Panc1 (cell line): Measurements from ENCODE around the gene WFDC8. TPM values are rescaled to one million over a fixed set of nuclear protein-coding genes. Genes with fewer than 3 reads are reported as not detected.

Experiments used
- ATAC-seq: fragments of 200-7000 bp; cut with Tn5 transposase; 2 replicates; pipeline ENCODE4 v1.9.1; 2020; ENCODE audit warnings: mild to moderate bottlenecking, moderate library complexity
- BruUV-seq: library from RNA; stranded (reverse); fragments of 400-500 nt; replicated peaks from 2 replicates; lab custom pipeline; 2021; lab: Mats Ljungman, UMichigan
- CTCF ChIA-PET: fragments of 300-600 bp; sonication (Branson Sonifier 250); formaldehyde crosslinking; loops from one replicate; lab custom pipeline; 2022; ENCODE audit warnings: antibody characterized with exemption; lab: Charles Lee
- POLR2A ChIA-PET: fragments of 300-600 bp; sonication (Branson Sonifier 250); formaldehyde crosslinking; loops from one replicate; lab custom pipeline; 2022; ENCODE audit warnings: antibody characterized with exemption; lab: Charles Lee
- DNase-seq: peaks from one replicate; pipeline ENCODE4 v3.0.0-alpha.2; 2010; ENCODE audit warnings: low read depth, low spot score
- H3K27ac ChIP-seq: 2 replicates; pipeline ENCODE4 v1.5.1; 2011; ENCODE audit warnings: mild to moderate bottlenecking, low read length, inconsistent platforms
- H3K27me3 ChIP-seq: fragments of 200-500 bp; sonication (Bioruptor generic); 2 replicates; pipeline ENCODE4 v1.6.0; 2014; ENCODE audit warnings: low read length, inconsistent platforms; ENCODE audit not compliant: control insufficient read depth, insufficient read depth
- H3K36me3 ChIP-seq: fragments of 200-500 bp; sonication (Bioruptor generic); 2 replicates; pipeline ENCODE4 v1.5.1; 2014; ENCODE audit warnings: inconsistent platforms, mild to moderate bottlenecking, low read length, moderate library complexity; ENCODE audit not compliant: control insufficient read depth, insufficient read depth
- H3K4me1 ChIP-seq: 2 replicates; pipeline ENCODE4 v1.5.1; 2011; ENCODE audit warnings: inconsistent platforms, mild to moderate bottlenecking, low read length, moderate library complexity; ENCODE audit not compliant: control insufficient read depth, insufficient read depth
- H3K4me3 ChIP-seq, 2 experiments: 2 replicates each; pipeline ENCODE4 v1.5.1; 2011 to 2012; ENCODE audit warnings: low read depth in 2 of 2, low read length in 2 of 2, mild to moderate bottlenecking in 2 of 2, inconsistent platforms in 1 of 2, moderate library complexity in 1 of 2
- H3K9me3 ChIP-seq: fragments of 200-500 bp; sonication (Bioruptor generic); 2 replicates; pipeline ENCODE4 v1.5.1; 2014; ENCODE audit warnings: low read depth, mild to moderate bottlenecking, inconsistent platforms, low read length, moderate library complexity; ENCODE audit not compliant: control insufficient read depth, insufficient read depth
- CTCF ChIP-seq: fragments of 450-650 bp; IDR thresholded peaks from 2 replicates; pipeline ENCODE4 v1.5.1; 2017; ENCODE audit warnings: mild to moderate bottlenecking
- POLR2AphosphoS5 ChIP-seq: IDR thresholded peaks from 2 replicates; pipeline ENCODE4 v1.6.1; 2012; ENCODE audit warnings: mild to moderate bottlenecking, low read depth, low read length, moderate library complexity
- REST ChIP-seq, 2 experiments: IDR thresholded peaks; 2 replicates each; pipeline ENCODE4 v1.6.1; 2011 to 2012; ENCODE audit warnings: low read depth in 2 of 2, control low read depth in 1 of 2, low read length in 1 of 2, mild to moderate bottlenecking in 1 of 2, moderate library complexity in 1 of 2; ENCODE audit not compliant: insufficient read depth in 1 of 2
- SIN3A ChIP-seq: IDR thresholded peaks from 2 replicates; pipeline ENCODE4 v1.6.1; 2012; ENCODE audit warnings: low read depth, mild to moderate bottlenecking, low read length, moderate library complexity, borderline replicate concordance; ENCODE audit not compliant: insufficient read depth
- TCF7L2 ChIP-seq: IDR thresholded peaks from 2 replicates; pipeline ENCODE4 v1.6.1; 2011; ENCODE audit warnings: mild to moderate bottlenecking, low read depth, low read length, inconsistent platforms
- in situ Hi-C: cut with HindIII; loops from 2 replicates; pipeline ENCODE4 v1.10.0; 2016; ENCODE audit warnings: low sequenced_read_pairs, low pct_unique_long_range_greater_than_20kb
- intact Hi-C: fragments of 100-400 bp; cut with micrococcal nuclease; formaldehyde crosslinking; loops from one replicate; pipeline ENCODE4 v1.10.0; 2022; ENCODE audit not compliant: unreplicated experiment
- total RNA-seq: library from RNA; stranded (reverse); gene quantifications from one replicate; pipeline ENCODE4 v1.2.1, GENCODE V29; 2021; ENCODE audit not compliant: unreplicated experiment

WFDC8 gene
- total RNA-seq, 1 experiment from 2014 or later = not detected

DNA sequence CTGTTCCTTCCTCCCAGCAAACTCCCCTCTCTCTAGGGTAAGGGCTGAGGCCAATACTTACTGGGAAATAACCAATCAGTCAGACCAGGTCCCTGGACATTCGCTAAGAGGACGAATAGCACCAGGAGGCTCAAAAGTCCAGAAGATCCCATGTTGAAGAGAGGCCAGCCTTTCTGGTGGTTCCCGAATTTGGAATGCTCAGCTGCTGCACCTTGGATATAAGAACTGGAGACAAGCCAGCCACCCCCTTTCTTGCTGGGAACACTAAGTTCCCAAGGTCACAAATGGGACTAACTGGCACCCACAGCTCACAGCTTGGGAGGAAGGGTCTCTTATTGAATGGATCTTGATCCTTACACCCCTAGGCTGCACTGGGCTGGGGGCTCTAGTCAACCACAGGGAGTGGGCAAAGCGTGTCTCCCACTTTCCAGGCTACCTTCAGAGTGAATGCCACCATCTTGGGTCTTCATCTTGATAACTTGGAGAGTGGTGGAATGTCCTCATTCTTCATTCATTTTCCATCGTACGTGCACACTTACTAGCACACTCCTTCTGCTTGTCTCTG, 31.8 kb downstream of the WFDC8 start, which contains the start of gene EPPIN:
TSS of gene EPPIN (minus strand) at position 196 of the 565 bp plus-strand sequence. CDS start at position 152, 44 bp downstream.
- DNase-seq (no peak), ATAC-seq (no peak)
- Histone ChIP-seq H3K27me3 (peaks cover 11% of the 10 kb centered on the region; the same call in 1 of the 2 replicates), H3K4me1 (no peaks in the 10 kb centered on the region), H3K4me3 (no peak within 1 kb of the TSS), H3K27ac (no peak within 1 kb of the TSS), H3K9me3 (no peaks in the 10 kb centered on the region), H3K36me3 (no peaks in the 10 kb centered on the region)
- in situ Hi-C loops (no loop called here), intact Hi-C loops (no loop called here)
- TF ChIP-seq REST (IDR thresholded peaks at IDR 0.05; ENCODE audit: insufficient read depth in 1 of 2, low read depth in 2 of 2, low read length in 1 of 2) (no peak), SIN3A (no peak), POLR2AphosphoS5 (no peak), CTCF (no peak), TCF7L2 (no peak)
- ChIA-PET POLR2A (no interaction called here), CTCF (no interaction called here)
- BruUV-seq = no TSS peak

GRCh38 chr20:45545754-45546453, 33.2 kb downstream of the WFDC8 start:
- DNase-seq = no peak
- in situ Hi-C loops = no loop called here
- TF ChIP-seq CTCF = peak; percentile 56
- TF ChIP-seq SIN3A = no peak
- peaks cover 11% of the 10 kb centered on the region; the same call in 1 of the 2 replicates for H3K27me3 ChIP-seq
- no TSS peak for BruUV-seq
- intact Hi-C loops = loop anchor here (1.0 kb wide), 1 partner anchor 225 kb away; no protein-coding TSS in a partner anchor
- H3K27ac ChIP-seq = no peak overlapping the region
- CTCF ChIA-PET = interaction anchor here (1.1 kb wide), 1 partner anchor 226 kb away, joined by 3 read pairs; no protein-coding TSS in a partner anchor
- POLR2A ChIA-PET = no interaction called here
- peak; percentile 88 for ATAC-seq
- no peak overlapping the region for H3K4me3 ChIP-seq
- no peaks in the 10 kb centered on the region for H3K9me3 ChIP-seq
- no peaks in the 10 kb centered on the region for H3K36me3 ChIP-seq
- no peaks in the 10 kb centered on the region for H3K4me1 ChIP-seq
